Stimulated activated CD4-positive, alpha-beta T cell treated with anti-CD3 and anti-CD28 coated beads, Interleukin-2, amount 100 ng/mL, for 24 hours (primary cell): Measurements from ENCODE around the gene TTLL5.
"Not testable (repeated sequence)": the region's sequence is repeated elsewhere in the genome, so short reads cannot be mapped to it uniquely, and the experiment has no call there.

Experiments
- DNase-seq, 2 donors: peaks; one replicate each; pipeline ENCODE4 v3.0.0-alpha.2; 2020

The TTLL5 gene

GRCh38 chr14:75837151-75837787 is 176.2 kb downstream of the TTLL5 start:
- no peak for DNase-seq

- DNase-seq, result no peak
These were observed 179.9 kb downstream of the TTLL5 start for GRCh38 chr14:75840911-75841310.

- no peak for DNase-seq
These were observed 181.5 kb downstream of the TTLL5 start for GRCh38 chr14:75842551-75842950.

DNA sequence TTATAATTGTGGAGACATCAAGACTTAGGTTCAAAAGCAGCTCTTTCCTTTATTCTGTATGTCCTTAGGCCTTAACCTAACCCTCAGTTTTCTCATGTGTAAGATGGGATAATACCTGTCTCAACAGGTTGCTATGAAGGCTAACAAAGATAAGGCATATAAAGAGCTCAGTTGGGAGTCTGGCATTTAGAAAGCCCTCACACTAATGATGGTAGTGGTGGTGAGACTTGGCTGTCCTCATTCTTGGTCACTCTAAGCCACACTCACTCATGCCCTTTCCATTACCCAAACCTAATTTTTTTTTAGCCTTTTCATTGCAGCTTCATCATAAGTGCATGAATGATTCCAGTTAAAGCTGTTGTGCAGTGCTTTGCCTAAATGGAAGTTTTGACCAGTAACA is 183.4 kb downstream of the TTLL5 start:
- DNase-seq, result no peak

GRCh38 chr14:75845136-75845804 is 184.2 kb downstream of the TTLL5 start:
- no peak for DNase-seq

GRCh38 chr14:75846694-75847093 is 185.6 kb downstream of the TTLL5 start:
- DNase-seq, result not testable (repeated sequence)

DNA sequence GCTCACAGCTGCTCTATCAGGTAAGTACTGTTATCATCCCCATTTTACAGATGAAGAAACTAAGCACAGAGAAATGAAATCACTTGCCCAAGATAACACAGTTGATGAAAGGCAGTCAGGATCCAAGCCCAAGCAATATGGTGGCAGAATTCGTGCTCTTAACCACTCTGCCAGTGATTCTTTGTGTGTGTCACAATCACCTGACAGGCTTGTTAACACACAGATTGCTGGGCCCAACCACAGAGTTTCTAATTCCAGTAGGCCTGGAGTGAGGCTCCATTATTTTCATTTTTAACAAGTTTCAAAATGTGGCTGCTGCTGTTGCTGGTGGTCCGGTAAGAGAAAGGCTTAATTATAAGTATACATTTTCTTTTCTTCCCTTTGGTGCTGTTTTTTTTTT is 186.5 kb downstream of the TTLL5 start:
- no peak for DNase-seq

- no peak for DNase-seq
These were observed 187.3 kb downstream of the TTLL5 start for GRCh38 chr14:75848167-75848913.

GRCh38 chr14:75849300-75849895 is 188.4 kb downstream of the TTLL5 start:
- DNase-seq, result no peak

- DNase-seq, result no peak
These were observed 190.5 kb downstream of the TTLL5 start for GRCh38 chr14:75851574-75851866.

- no peak for DNase-seq
These were observed 193.2 kb downstream of the TTLL5 start for GRCh38 chr14:75854111-75854799.

GRCh38 chr14:75857199-75857598 is 196.2 kb downstream of the TTLL5 start:
- no peak for DNase-seq

DNA sequence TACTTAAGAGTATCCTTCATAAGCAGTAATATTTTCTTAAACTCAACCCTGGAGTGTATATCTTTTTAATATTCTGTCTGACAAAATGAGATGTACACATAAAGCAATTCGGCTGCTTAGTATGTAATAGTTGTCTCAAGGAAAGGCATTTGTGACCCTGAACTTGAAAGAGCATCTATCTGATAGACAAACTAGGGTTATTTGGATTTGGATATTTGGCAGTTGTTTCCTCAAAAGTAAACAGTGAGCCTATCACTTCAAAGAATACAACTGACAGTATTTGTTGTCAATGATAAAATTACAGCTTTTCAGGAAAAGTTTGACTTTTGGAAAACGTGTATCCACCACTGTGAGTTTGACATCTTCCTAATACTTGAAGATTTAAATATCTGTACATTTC is 197.3 kb downstream of the TTLL5 start:
- no peak for DNase-seq

DNA sequence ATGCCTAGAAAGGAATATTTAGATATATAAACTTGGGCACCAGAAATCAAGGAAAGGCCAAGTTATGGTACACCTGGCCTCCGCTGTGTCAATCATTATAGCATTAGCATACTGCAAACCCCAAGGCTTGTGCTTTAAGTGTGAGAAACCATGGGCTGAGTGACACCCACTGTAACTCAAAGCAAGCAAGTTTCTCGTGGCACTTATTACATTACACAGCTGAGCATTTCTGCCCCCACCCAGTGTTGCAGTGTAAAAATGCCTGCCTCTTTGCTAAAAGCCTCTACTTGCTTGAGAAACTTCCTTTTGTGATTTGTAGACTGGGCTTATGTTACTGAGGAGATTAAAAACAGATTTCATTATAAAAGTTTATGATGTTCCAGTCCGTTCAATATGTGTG is 198.7 kb downstream of the TTLL5 start:
- DNase-seq, result no peak

- DNase-seq, result no peak
These were observed 199.6 kb downstream of the TTLL5 start for GRCh38 chr14:75860561-75861160.

GRCh38 chr14:75861161-75861621 is 200.1 kb downstream of the TTLL5 start:
- DNase-seq, result no peak

DNA sequence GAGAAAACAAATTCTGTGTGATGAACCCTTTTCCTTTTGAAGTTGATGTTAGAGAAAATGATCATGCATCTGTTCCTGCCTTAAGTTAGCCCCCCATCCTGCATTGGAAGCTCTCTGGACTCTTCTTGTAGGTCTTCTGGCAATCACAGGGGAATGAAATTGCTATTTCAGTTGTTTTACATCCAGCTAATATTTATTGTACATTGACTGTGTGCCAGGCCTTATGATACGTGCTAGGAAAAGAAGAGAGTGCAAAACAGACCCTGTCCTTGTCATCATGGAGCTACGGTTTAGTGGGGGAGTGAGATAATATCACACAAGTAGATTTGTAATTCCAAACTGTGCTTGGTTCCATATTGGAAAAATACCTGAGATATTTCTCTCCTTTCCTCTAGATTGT is 202.2 kb downstream of the TTLL5 start:
- DNase-seq, result no peak

GRCh38 chr14:75864352-75864751 is 203.3 kb downstream of the TTLL5 start:
- DNase-seq, result no peak

- no peak for DNase-seq
These were observed 204.5 kb downstream of the TTLL5 start for GRCh38 chr14:75865531-75865930.

- no peak for DNase-seq
These were observed 205.9 kb downstream of the TTLL5 start for GRCh38 chr14:75866970-75867369.

GRCh38 chr14:75871181-75871880 is 210.3 kb downstream of the TTLL5 start:
- DNase-seq, result no peak

- DNase-seq, result no peak
These were observed 214.9 kb downstream of the TTLL5 start for GRCh38 chr14:75875958-75876357.
